K562 (cell line): ENCODE measurements around the gene HMGCL. TPM values are rescaled to one million over a fixed set of nuclear protein-coding genes. Genes with fewer than 3 reads are reported as not detected.

Source experiments
- BACH1 ChIP-seq: fragments of 200-800 bp; sonication (Bioruptor generic); IDR thresholded peaks from 2 replicates; pipeline ENCODE4 v1.6.1; 2016; ENCODE audit warnings: missing genetic modification characterization, missing compliant biosample characterization
- DMBX1 ChIP-seq: fragments of 250-450 bp; sonication (Bioruptor Pico); IDR thresholded peaks from 2 replicates; pipeline ENCODE4 v1.8.0; 2022; ENCODE audit warnings: inconsistent platforms, mild to moderate bottlenecking, moderate library complexity, borderline replicate concordance
- FOXJ2 ChIP-seq: fragments of 200-800 bp; sonication (Bioruptor generic); IDR thresholded peaks from 2 replicates; pipeline ENCODE4 v1.6.1; 2016; ENCODE audit warnings: missing genetic modification characterization, missing compliant biosample characterization
- GATA2 ChIP-seq: sonication (generic); formaldehyde crosslinking; IDR thresholded peaks from 2 replicates; pipeline ENCODE4 v1.4.0; 2020; ENCODE audit warnings: mild to moderate bottlenecking, missing genetic modification reagents
- GTF2F1 ChIP-seq: IDR thresholded peaks from 2 replicates; pipeline ENCODE4 v1.6.1; 2011; ENCODE audit warnings: low read depth, low read length, improper control_type of control experiment
- MCM7 ChIP-seq, 2 experiments: fragments of 450-650 bp; IDR thresholded peaks; 2 replicates each; pipeline ENCODE4 v1.6.1; 2016 to 2018
- NR3C1 ChIP-seq: sonication (generic); formaldehyde crosslinking; IDR thresholded peaks from 2 replicates; pipeline ENCODE4 v1.8.1; 2022; ENCODE audit warnings: missing genetic modification reagents
- NR4A1 ChIP-seq, 2 experiments: fragments of 250-450 bp in 1 of 2; fragments of 450-650 bp in 1 of 2; sonication (Bioruptor Pico) in 1 of 2; IDR thresholded peaks; 2 replicates each; pipeline versions ENCODE4 v1.4.0 to v1.6.1; 2016 to 2020; ENCODE audit warnings: mild to moderate bottlenecking in 2 of 2, missing compliant biosample characterization in 1 of 2, missing genetic modification characterization in 1 of 2, moderate library complexity in 1 of 2
- PPARD ChIP-seq: fragments of 250-450 bp; sonication (Bioruptor Pico); IDR thresholded peaks from 2 replicates; pipeline ENCODE4 v1.8.0; 2022; ENCODE audit warnings: inconsistent platforms, mild to moderate bottlenecking, moderate library complexity
- SETDB1 ChIP-seq: IDR thresholded peaks from one replicate; pipeline ENCODE4 v1.6.1; 2012; ENCODE audit warnings: low read length, control low read depth, inconsistent platforms
- ZNF347 ChIP-seq: fragments of 450-650 bp; formaldehyde crosslinking; IDR thresholded peaks from 2 replicates; pipeline ENCODE4 v1.4.0; 2020; ENCODE audit warnings: low read depth, mild to moderate bottlenecking, moderate library complexity
- ZNF384 ChIP-seq: IDR thresholded peaks from 2 replicates; pipeline ENCODE4 v1.6.1; 2012; ENCODE audit warnings: low read depth, low read length, improper control_type of control experiment
- ZNF586 ChIP-seq: fragments of 450-650 bp; formaldehyde crosslinking; conservative IDR thresholded peaks from 2 replicates; pipeline ENCODE4 v1.4.0; 2020; ENCODE audit warnings: mild to moderate bottlenecking, moderate library complexity
- ZNF785 ChIP-seq: fragments of 250-450 bp; sonication (Bioruptor Pico); IDR thresholded peaks from 2 replicates; pipeline ENCODE4 v1.4.0; 2020; ENCODE audit warnings: mild to moderate bottlenecking
- polyA plus RNA-seq, 8 experiments: library from polyadenylated mRNA; depleted of rRNA in 4 of 8; stranded (reverse) in 5 of 8; unstranded in 3 of 8; fragments of >200 nt; fragmentation: Nextera tagmentation in 2 of 8; fragmentation: Illumina TruSeq in 1 of 8; extraction: Ambion mirVana in 2 of 8; extraction: Trizol in 1 of 8; gene quantifications; 2 replicates each; pipeline versions ENCODE4 v1.2.1 to v1.2.3, GENCODE V29; 2011 to 2014; ENCODE audit warnings: inconsistent platforms in 1 of 8, missing spikeins in 1 of 8
- total RNA-seq, 7 experiments: library from RNA; depleted of rRNA in 6 of 7; stranded (reverse); fragments of >200 nt in 6 of 7; fragmentation: Illumina TruSeq in 2 of 7; extraction: Trizol in 2 of 7; gene quantifications; 2 replicates each; pipeline versions ENCODE4 v1.2.1 to v1.2.3, GENCODE V29; 2011 to 2021; ENCODE audit warnings: low replicate concordance in 1 of 7
- TF ChIP-seq, protein P1 (sequence below): fragments of 450-650 bp; IDR thresholded peaks from 2 replicates; pipeline ENCODE4 v1.6.1; 2016; ENCODE audit warnings: mild to moderate bottlenecking
- TF ChIP-seq, protein P2 (sequence below): fragments of 150-350 bp; IDR thresholded peaks from 2 replicates; pipeline ENCODE4 v1.6.1; 2014; ENCODE audit warnings: low read depth, mild to moderate bottlenecking, low read length, borderline replicate concordance
- TF ChIP-seq, protein P3 (sequence below), 3 experiments: fragments of 200-800 bp in 1 of 3; fragments of 250-450 bp in 1 of 3; fragments of 450-650 bp in 1 of 3; sonication (Bioruptor Pico) in 1 of 3; sonication (Bioruptor generic) in 1 of 3; formaldehyde crosslinking in 1 of 3; IDR thresholded peaks; 2 replicates each; pipeline versions ENCODE4 v1.6.1 to v1.8.0; 2016 to 2022; ENCODE audit warnings: mild to moderate bottlenecking in 2 of 3, missing genetic modification characterization in 2 of 3, missing compliant biosample characterization in 1 of 3, moderate library complexity in 1 of 3

The HMGCL gene
- total and polyA plus RNA-seq, 9 of the 15 experiments (the other 6 are each of a cell fraction or from before 2014, with no cell fraction given): 18.0 to 82.2 (median 24.2) TPM

DNA sequence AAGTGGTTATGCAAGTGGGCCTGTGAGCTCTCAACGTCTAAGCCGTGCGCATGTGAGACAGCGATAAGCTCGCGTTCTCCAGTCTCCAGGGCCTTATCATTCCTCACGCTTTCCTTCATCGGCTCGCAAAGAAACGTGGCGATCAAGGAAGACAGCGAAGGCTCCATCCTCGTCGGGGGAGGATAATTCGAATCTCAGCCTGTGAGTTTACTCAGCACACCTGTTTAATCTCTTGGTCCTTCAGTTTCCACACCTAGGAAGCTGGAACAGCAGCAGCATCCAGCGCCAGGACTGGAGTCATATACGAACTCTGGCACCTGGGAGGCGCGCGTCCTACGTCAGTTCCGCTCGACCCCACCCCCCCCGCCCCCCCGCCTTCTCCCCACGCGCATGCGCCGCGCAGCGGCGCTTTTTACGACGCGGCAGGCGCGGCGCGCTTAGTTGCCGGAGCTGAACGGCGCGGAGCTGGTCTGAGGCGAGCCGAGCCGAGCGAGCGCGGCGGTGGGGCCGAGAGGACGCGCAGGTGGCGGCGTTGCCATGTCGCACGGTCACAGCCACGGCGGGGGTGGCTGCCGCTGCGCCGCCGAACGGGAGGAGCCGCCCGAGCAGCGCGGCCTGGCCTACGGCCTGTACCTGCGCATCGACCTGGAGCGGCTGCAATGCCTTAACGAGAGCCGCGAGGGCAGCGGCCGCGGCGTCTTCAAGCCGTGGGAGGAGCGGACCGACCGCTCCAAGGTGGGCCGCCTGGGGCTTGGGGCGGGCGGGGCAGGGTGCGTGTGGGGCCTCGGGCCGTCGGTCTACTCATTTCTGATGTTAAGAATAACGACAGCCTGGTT is 47.0 kb downstream of the HMGCL start, which contains the start of gene PITHD1 (continued):
- TF ChIP-seq GTF2F1: no peak; the same call in none of the 2 replicates
- TF ChIP-seq, protein P1, sequence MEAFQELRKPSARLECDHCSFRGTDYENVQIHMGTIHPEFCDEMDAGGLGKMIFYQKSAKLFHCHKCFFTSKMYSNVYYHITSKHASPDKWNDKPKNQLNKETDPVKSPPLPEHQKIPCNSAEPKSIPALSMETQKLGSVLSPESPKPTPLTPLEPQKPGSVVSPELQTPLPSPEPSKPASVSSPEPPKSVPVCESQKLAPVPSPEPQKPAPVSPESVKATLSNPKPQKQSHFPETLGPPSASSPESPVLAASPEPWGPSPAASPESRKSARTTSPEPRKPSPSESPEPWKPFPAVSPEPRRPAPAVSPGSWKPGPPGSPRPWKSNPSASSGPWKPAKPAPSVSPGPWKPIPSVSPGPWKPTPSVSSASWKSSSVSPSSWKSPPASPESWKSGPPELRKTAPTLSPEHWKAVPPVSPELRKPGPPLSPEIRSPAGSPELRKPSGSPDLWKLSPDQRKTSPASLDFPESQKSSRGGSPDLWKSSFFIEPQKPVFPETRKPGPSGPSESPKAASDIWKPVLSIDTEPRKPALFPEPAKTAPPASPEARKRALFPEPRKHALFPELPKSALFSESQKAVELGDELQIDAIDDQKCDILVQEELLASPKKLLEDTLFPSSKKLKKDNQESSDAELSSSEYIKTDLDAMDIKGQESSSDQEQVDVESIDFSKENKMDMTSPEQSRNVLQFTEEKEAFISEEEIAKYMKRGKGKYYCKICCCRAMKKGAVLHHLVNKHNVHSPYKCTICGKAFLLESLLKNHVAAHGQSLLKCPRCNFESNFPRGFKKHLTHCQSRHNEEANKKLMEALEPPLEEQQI: peak; percentile 8; the same call in 1 of the 2 replicates
- 0 out of 2 replicates have a peak, but pooled peaks have one; percentile 49 for TF ChIP-seq FOXJ2 (tag)
- TF ChIP-seq ZNF785: no peak
- no peak for TF ChIP-seq MCM7 (IDR thresholded peaks at IDR 0.05)
- TF ChIP-seq PPARD (CRISPR knock-in tag): no peak
- peak; percentile 94 for TF ChIP-seq GATA2 (CRISPR knock-in tag)
- TF ChIP-seq ZNF384: no peak
- no peak for TF ChIP-seq DMBX1
- TF ChIP-seq SETDB1: no peak
- TF ChIP-seq ZNF586 (CRISPR knock-in tag): no peak
- TF ChIP-seq ZNF347 (CRISPR knock-in tag): no peak
- TF ChIP-seq NR4A1 (CRISPR knock-in tag; IDR thresholded peaks at IDR 0.05): no peak
- TF ChIP-seq NR4A1 (tag; IDR thresholded peaks at IDR 0.05): peak; percentile 75; the same call in 1 of the 2 replicates
- TF ChIP-seq, protein P2, sequence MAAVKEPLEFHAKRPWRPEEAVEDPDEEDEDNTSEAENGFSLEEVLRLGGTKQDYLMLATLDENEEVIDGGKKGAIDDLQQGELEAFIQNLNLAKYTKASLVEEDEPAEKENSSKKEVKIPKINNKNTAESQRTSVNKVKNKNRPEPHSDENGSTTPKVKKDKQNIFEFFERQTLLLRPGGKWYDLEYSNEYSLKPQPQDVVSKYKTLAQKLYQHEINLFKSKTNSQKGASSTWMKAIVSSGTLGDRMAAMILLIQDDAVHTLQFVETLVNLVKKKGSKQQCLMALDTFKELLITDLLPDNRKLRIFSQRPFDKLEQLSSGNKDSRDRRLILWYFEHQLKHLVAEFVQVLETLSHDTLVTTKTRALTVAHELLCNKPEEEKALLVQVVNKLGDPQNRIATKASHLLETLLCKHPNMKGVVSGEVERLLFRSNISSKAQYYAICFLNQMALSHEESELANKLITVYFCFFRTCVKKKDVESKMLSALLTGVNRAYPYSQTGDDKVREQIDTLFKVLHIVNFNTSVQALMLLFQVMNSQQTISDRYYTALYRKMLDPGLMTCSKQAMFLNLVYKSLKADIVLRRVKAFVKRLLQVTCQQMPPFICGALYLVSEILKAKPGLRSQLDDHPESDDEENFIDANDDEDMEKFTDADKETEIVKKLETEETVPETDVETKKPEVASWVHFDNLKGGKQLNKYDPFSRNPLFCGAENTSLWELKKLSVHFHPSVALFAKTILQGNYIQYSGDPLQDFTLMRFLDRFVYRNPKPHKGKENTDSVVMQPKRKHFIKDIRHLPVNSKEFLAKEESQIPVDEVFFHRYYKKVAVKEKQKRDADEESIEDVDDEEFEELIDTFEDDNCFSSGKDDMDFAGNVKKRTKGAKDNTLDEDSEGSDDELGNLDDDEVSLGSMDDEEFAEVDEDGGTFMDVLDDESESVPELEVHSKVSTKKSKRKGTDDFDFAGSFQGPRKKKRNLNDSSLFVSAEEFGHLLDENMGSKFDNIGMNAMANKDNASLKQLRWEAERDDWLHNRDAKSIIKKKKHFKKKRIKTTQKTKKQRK: no peak
- TF ChIP-seq BACH1: no peak; the same call in 1 of the 2 replicates
- TF ChIP-seq, protein P3, sequence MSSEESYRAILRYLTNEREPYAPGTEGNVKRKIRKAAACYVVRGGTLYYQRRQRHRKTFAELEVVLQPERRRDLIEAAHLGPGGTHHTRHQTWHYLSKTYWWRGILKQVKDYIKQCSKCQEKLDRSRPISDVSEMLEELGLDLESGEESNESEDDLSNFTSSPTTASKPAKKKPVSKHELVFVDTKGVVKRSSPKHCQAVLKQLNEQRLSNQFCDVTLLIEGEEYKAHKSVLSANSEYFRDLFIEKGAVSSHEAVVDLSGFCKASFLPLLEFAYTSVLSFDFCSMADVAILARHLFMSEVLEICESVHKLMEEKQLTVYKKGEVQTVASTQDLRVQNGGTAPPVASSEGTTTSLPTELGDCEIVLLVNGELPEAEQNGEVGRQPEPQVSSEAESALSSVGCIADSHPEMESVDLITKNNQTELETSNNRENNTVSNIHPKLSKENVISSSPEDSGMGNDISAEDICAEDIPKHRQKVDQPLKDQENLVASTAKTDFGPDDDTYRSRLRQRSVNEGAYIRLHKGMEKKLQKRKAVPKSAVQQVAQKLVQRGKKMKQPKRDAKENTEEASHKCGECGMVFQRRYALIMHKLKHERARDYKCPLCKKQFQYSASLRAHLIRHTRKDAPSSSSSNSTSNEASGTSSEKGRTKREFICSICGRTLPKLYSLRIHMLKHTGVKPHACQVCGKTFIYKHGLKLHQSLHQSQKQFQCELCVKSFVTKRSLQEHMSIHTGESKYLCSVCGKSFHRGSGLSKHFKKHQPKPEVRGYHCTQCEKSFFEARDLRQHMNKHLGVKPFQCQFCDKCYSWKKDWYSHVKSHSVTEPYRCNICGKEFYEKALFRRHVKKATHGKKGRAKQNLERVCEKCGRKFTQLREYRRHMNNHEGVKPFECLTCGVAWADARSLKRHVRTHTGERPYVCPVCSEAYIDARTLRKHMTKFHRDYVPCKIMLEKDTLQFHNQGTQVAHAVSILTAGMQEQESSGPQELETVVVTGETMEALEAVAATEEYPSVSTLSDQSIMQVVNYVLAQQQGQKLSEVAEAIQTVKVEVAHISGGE (CRISPR knock-in tag; IDR thresholded peaks at IDR 0.05): peak in 1 of 3 experiments; percentile 66; a peak in 1 of 6 replicates
- no peak for TF ChIP-seq NR3C1 (CRISPR knock-in tag)
